NB4 (cell line): ENCODE measurements around the gene PCDHGA11.

Experiments used
- POLR2A ChIP-seq: IDR thresholded peaks from 2 replicates; pipeline ENCODE4 v1.6.1; 2011; ENCODE audit warnings: mild to moderate bottlenecking; ENCODE audit not compliant: insufficient read length; ENCODE audit errors: extremely low read depth
- TF ChIP-seq, protein P1 (sequence below): IDR thresholded peaks from one replicate; pipeline ENCODE4 v1.5.1; 2012; ENCODE audit warnings: low read depth, low read length
- TF ChIP-seq, protein P2 (sequence below): IDR thresholded peaks from 2 replicates; pipeline ENCODE4 v1.6.1; 2011; ENCODE audit warnings: low read depth, low read length

DNA sequence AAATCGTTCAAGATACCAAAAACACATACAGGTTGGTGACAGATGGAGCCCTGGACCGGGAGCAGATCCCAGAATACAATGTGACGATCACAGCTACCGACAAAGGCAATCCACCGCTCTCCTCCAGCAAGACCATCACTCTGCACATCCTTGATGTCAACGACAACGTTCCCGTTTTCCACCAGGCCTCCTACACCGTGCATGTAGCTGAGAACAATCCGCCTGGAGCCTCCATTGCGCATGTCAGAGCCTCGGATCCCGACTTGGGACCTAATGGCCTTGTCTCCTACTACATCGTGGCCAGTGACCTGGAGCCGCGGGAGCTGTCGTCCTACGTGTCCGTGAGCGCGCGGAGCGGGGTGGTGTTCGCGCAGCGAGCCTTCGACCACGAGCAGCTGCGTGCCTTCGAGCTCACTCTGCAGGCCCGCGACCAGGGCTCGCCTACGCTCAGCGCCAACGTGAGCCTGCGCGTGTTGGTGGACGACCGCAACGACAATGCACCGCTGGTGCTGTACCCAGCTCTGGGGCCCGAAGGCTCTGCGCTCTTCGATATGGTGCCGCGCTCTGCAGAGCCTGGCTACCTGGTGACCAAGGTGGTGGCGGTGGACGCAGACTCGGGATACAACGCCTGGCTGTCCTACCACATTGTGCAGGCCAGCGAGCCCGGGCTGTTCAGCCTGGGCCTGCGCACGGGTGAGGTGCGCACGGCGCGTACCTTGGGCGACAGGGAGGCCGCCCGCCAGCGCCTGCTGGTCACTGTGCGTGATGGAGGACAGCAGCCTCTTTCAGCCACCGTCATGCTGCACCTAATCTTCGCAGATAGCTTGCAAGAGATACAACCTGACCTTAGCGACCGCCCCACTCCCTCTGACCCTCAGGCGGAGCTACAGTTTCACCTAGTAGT lies 49.0 kb upstream of the PCDHGA11 start:
- TF ChIP-seq, protein P1, sequence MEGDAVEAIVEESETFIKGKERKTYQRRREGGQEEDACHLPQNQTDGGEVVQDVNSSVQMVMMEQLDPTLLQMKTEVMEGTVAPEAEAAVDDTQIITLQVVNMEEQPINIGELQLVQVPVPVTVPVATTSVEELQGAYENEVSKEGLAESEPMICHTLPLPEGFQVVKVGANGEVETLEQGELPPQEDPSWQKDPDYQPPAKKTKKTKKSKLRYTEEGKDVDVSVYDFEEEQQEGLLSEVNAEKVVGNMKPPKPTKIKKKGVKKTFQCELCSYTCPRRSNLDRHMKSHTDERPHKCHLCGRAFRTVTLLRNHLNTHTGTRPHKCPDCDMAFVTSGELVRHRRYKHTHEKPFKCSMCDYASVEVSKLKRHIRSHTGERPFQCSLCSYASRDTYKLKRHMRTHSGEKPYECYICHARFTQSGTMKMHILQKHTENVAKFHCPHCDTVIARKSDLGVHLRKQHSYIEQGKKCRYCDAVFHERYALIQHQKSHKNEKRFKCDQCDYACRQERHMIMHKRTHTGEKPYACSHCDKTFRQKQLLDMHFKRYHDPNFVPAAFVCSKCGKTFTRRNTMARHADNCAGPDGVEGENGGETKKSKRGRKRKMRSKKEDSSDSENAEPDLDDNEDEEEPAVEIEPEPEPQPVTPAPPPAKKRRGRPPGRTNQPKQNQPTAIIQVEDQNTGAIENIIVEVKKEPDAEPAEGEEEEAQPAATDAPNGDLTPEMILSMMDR = no peak
- TF ChIP-seq POLR2A = no peak
- TF ChIP-seq, protein P2, sequence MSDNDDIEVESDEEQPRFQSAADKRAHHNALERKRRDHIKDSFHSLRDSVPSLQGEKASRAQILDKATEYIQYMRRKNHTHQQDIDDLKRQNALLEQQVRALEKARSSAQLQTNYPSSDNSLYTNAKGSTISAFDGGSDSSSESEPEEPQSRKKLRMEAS = no peak
